GM12864 (cell line): ENCODE measurements around the gene ANO3.

Experiments used
- DNase-seq: peaks from one replicate; pipeline ENCODE4 v3.0.0-alpha.2; 2011; ENCODE audit warnings: low read depth
- H3K4me3 ChIP-seq: 2 replicates; pipeline ENCODE4 v1.5.1; 2011; ENCODE audit warnings: mild to moderate bottlenecking, low read depth, low read length, control low read depth
- TF ChIP-seq, protein P1 (sequence below): IDR thresholded peaks from 2 replicates; pipeline ENCODE4 v1.5.1; 2011; ENCODE audit warnings: low read depth, mild to moderate bottlenecking, moderate library complexity, low read length, control low read depth, inconsistent platforms; ENCODE audit errors: missing control alignments

ANO3 gene

DNA sequence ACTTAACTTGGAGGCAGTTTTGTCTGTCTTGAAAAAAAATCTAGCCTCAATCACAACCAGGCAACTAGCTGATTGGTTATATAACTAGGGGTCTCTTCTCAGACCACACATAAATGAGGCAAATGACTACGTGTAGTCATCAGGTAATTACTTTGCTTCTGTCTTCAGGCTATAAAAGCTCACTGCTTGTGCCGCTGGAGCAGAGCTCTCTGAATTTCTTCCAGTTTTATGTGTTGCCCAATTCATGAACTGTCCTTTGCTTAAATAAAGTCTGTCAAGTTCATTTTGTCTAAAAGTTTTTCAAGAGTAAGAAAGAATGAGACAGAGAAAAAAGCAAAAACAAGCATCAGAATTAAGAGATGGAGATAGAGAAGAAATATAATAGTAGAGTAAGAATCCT, 146.8 kb downstream of the ANO3 start:
- no peak overlapping the region for H3K4me3 ChIP-seq
- no peak for DNase-seq
- TF ChIP-seq, protein P1, sequence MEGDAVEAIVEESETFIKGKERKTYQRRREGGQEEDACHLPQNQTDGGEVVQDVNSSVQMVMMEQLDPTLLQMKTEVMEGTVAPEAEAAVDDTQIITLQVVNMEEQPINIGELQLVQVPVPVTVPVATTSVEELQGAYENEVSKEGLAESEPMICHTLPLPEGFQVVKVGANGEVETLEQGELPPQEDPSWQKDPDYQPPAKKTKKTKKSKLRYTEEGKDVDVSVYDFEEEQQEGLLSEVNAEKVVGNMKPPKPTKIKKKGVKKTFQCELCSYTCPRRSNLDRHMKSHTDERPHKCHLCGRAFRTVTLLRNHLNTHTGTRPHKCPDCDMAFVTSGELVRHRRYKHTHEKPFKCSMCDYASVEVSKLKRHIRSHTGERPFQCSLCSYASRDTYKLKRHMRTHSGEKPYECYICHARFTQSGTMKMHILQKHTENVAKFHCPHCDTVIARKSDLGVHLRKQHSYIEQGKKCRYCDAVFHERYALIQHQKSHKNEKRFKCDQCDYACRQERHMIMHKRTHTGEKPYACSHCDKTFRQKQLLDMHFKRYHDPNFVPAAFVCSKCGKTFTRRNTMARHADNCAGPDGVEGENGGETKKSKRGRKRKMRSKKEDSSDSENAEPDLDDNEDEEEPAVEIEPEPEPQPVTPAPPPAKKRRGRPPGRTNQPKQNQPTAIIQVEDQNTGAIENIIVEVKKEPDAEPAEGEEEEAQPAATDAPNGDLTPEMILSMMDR, result no peak

DNA sequence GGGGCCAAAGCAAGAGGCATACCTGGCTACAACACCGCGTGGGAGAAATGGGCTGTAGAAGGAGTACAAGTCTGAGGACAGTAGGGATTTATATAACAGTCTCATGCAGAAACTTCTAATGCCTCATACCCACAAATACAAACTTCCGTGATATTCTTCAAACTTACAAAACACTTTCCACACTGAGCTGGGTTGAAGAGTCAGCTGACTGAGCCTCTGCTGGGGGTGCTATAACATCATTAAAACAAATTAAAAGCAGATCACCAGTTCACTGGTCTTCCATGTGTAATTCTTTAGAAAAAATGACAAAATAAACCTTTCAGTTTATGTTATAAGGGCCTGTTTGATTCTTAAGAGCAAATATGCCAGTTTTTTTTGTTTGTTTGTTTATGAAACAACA, 148.1 kb downstream of the ANO3 start:
- H3K4me3 ChIP-seq, result no peak overlapping the region
- TF ChIP-seq, protein P1, result no peak
- DNase-seq, result no peak

DNA sequence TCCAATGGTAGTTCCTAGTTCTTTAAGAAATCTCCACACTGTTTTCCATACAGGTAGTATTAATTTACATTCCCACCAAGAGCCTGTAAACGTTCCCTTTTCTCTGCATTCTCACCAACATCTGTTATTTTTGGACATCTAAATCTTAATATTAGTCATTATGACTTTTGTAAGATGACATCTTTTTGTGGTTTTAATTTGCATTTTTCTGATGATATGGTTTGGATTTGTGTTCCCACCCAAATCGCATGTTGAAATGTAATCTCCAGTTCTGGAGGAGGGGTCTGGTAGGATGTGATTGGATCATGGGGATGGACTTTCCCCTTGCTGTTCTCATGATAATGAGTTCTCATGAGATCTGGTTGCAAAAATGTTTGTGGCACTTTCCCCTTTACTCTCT, 151.2 kb downstream of the ANO3 start:
- TF ChIP-seq, protein P1, result no peak
- H3K4me3 ChIP-seq, result no peak overlapping the region
- no peak for DNase-seq

DNA sequence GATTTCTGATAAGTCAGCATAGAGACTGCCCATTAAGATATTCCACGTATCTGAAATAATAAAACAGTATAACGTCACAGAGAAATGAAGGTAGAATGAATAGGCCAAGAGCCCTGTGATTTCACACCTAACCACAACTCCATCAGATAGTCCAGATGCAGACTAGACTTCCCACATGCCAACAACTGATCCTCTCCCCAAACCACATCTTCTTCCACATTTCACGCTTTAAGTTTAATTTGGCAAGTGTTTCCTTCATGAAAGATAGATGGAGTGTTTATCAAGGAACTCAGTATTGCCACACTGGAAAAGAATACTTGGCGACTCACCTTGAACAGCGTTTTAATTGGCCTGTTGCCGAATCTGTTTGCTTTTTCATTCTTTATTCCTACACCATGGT, 158.6 kb downstream of the ANO3 start:
- no peak overlapping the region for H3K4me3 ChIP-seq
- DNase-seq, result no peak
- TF ChIP-seq, protein P1, result no peak

DNA sequence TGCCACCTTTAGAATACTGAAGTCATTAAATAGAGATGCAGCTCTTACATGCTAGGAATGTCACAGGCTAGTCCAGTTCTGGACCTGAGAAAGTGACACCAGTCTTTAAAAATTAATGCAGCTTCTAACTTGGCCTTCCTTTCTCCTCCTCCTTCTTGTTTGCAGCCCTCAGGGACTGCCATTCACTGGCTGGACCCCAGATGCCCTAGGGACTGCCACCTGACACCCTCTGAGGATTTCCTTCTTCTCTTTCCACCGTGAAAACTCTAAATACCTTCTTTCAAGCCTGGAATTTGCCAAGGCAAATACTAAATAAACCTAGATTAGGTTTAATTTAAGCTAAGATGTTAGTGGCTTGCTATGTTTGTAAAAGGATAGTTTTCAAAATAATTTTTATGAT, 161.7 kb downstream of the ANO3 start:
- DNase-seq, result no peak
- no peak overlapping the region for H3K4me3 ChIP-seq
- TF ChIP-seq, protein P1, result no peak

DNA sequence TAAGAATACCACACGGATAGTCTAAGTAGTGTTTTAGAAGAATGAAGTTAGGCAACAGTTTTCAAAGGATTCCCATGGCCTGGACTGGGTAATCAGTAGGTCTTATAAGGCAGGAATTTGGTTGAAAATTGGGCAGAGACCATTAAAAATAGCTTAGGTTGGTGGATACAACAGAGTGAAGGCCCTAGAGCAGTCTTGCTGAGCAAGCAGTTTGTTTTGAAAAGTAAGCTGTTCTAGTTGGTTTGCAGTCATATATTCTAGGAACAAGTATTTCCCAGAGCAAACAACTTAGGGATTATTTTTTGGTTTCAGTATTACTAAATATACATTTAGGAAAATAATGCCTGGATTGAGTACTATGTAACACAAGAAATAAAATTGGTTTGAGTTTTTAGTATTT, 175.3 kb downstream of the ANO3 start:
- TF ChIP-seq, protein P1, result no peak
- no peak overlapping the region for H3K4me3 ChIP-seq
- no peak for DNase-seq

DNA sequence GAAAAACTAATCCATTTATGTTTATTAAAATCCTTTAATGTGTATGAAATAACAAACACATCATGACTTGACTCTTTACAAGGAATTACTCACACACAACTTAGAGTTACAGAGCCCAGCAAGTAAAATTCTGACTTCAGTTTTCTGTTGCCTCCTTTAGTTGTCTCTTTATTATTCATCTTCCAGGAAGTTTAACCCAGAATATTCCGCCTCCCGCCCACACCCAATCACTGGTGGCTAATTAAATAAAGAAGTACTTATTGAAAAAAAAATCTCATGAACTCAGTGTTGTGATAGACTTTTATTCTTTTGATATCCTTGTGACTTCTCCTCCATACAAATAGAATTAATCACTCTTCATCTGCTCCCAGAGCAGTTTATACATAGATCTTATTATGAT, 178.2 kb downstream of the ANO3 start:
- TF ChIP-seq, protein P1, result no peak
- no peak for DNase-seq
- no peak overlapping the region for H3K4me3 ChIP-seq
